ENCODE measurements around the gene MICU2. TPM values are rescaled to one million over a fixed set of nuclear protein-coding genes. Genes with fewer than 3 reads are reported as not detected.

The MICU2 gene
- total and polyA plus RNA-seq, 12 donors, result 46.7 to 65.5 (median 59.5) TPM

DNA sequence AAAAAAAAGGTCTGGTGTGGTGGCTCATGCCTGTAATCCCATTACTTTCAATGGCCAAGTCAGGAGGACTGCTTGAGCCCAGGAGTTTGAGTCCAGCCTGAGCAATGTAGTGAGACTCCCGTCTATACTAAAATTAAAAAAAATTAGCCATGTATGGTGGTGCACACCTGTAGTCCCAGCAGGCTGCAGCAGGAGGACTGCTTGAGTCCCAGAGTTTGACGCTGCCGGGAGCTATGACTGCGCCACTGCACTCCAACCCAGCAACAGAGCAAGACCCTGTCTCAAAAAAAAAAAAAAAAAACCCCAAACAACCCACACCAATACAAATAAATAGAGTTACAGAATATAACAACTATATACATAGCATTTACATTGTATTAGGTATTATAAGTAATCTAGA is 65.7 kb downstream of the MICU2 start:
- 83 to 97% methylated on average over 4 of the region's 4 CpGs for WGBS, 2 donors
- no peaks in the 10 kb centered on the region for H3K27me3 ChIP-seq
- ATAC-seq (peak in 4 of 8 donors; percentile 25 to 78 (median 34)), DNase-seq (no peak)
- TF ChIP-seq, protein P1, sequence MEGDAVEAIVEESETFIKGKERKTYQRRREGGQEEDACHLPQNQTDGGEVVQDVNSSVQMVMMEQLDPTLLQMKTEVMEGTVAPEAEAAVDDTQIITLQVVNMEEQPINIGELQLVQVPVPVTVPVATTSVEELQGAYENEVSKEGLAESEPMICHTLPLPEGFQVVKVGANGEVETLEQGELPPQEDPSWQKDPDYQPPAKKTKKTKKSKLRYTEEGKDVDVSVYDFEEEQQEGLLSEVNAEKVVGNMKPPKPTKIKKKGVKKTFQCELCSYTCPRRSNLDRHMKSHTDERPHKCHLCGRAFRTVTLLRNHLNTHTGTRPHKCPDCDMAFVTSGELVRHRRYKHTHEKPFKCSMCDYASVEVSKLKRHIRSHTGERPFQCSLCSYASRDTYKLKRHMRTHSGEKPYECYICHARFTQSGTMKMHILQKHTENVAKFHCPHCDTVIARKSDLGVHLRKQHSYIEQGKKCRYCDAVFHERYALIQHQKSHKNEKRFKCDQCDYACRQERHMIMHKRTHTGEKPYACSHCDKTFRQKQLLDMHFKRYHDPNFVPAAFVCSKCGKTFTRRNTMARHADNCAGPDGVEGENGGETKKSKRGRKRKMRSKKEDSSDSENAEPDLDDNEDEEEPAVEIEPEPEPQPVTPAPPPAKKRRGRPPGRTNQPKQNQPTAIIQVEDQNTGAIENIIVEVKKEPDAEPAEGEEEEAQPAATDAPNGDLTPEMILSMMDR (IDR thresholded peaks at IDR 0.05), result no peak
- peaks cover 0 to 7% (median 0%) of the 10 kb centered on the region in 11 donors for H3K9me3 ChIP-seq
- peak overlapping the region in 4 of 10 donors; percentile 3 to 28 (median 12) for H3K27ac ChIP-seq
- H3K4me3 ChIP-seq, result no peak overlapping the region
- H3K36me3 ChIP-seq, result peaks cover 0 to 33% (median 3%) of the 10 kb centered on the region in 9 donors
- intact Hi-C loops (cut with DNase I), result no loop called here
- peaks cover 0 to 29% (median 11%) of the 10 kb centered on the region in 9 donors for H3K4me1 ChIP-seq

DNA sequence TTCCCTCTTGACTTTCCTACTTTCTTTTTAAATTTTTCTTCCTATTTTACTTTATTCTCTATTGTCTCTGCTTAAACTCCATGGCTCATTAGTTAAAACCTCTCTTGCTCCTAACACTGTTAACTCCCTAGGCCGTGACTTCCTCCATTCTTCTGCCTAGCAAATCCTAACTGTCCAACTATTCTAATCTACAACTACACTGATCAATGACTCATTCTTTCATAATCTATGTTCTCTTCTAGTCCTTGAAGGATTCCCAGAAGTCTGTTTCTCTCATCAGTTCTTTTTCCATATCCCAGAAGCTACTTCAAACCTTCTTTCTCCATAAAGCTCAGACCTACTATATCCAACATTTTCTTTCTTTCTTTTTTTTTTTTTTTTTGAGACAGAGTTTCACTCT is 66.9 kb downstream of the MICU2 start:
- 87 to 94% methylated on average over 1 of the region's 1 CpG for WGBS, 2 donors
- peak in 1 of 8 donors; percentile 70 for ATAC-seq
- intact Hi-C loops (cut with DNase I), result no loop called here

DNA sequence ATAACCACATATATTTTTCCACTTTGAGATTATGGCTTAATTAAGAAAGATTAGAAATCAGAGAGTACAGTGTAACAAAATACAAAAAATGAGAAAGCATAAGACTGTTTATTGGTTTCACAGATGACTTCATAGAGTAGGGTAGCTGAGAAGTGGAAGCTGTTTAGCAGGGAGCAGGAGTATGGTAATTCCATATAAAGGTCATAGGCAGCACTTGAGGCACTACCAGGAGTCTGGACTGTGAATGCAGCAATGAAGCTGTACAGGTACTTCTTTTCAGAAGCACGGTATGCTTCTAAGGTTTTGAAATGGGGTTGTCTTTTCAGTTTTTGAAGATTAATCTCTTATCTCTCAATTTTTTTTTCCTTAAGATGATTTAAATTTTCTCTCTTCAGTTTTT is 69.2 kb downstream of the MICU2 start:
- TF ChIP-seq, protein P1 (IDR thresholded peaks at IDR 0.05), result no peak
- intact Hi-C loops (cut with DNase I), result no loop called here
- Histone ChIP-seq H3K27ac (no peak overlapping the region), H3K27me3 (no peaks in the 10 kb centered on the region), H3K4me3 (no peak overlapping the region), H3K9me3 (peaks cover 0 to 7% (median 0%) of the 10 kb centered on the region in 11 donors), H3K4me1 (peaks cover 0 to 12% (median 0%) of the 10 kb centered on the region in 9 donors), H3K36me3 (peaks cover 0 to 53% (median 4%) of the 10 kb centered on the region in 9 donors)
- DNase-seq (no peak), ATAC-seq (peak in 1 of 8 donors; percentile 39)
- 88 to 93% methylated on average over 1 of the region's 1 CpG for WGBS, 2 donors

More for the DNA sequence above, 66.9 kb downstream of the MICU2 start:
- no peak for DNase-seq
- peaks cover 0 to 41% (median 4%) of the 10 kb centered on the region in 9 donors for H3K36me3 ChIP-seq
- peaks cover 0 to 7% (median 0%) of the 10 kb centered on the region in 11 donors for H3K9me3 ChIP-seq
- no peak overlapping the region for H3K4me3 ChIP-seq
- TF ChIP-seq, protein P1 (IDR thresholded peaks at IDR 0.05), result no peak
- H3K27me3 ChIP-seq, result no peaks in the 10 kb centered on the region
- H3K27ac ChIP-seq, result peak overlapping the region in 3 of 10 donors; percentile 14 to 37 (median 17)
- peaks cover 0 to 18% (median 7%) of the 10 kb centered on the region in 9 donors for H3K4me1 ChIP-seq

DNA sequence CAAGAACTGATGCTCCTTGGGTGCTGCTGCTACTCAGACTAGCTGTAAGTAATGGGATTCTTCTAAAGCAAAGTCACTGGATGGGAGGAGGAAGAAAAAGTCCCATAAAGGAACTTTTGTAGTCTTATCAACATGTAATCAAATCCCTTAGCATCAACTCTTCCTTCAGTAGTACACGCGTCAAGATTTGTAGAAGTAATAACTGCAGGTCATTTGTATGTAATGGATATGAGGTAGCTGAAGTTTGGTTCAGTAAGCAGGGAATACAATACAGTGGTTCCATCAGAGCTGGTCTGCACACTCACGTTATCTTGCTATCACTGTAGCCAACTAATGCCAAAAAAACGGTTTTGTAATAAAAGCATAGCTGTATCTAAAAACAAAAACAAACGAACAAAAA is 72.5 kb downstream of the MICU2 start:
- WGBS, 2 donors, result 92 to 94% methylated on average over 5 of the region's 5 CpGs
- Histone ChIP-seq H3K27ac (no peak overlapping the region), H3K36me3 (peaks cover 0 to 54% (median 0%) of the 10 kb centered on the region in 9 donors), H3K4me1 (no peaks in the 10 kb centered on the region), H3K4me3 (no peak overlapping the region), H3K27me3 (no peaks in the 10 kb centered on the region), H3K9me3 (peaks cover 0 to 7% (median 0%) of the 10 kb centered on the region in 11 donors)
- ATAC-seq (no peak), DNase-seq (no peak)
- TF ChIP-seq, protein P1 (IDR thresholded peaks at IDR 0.05), result no peak
- intact Hi-C loops (cut with DNase I), result no loop called here

All from heart right ventricle (tissue), 16 donors.